H9 (cell line): ENCODE results near the gene FABP3. TPM values are rescaled to one million over a fixed set of nuclear protein-coding genes. Genes with fewer than 3 reads are reported as not detected.

Experiments used
- DNase-seq: peaks from one replicate; pipeline ENCODE4 v3.0.0-alpha.2; 2017
- H2AFZ ChIP-seq: one replicate; pipeline ENCODE4 v1.6.1; 2013; ENCODE audit warnings: mild to moderate bottlenecking, low read length, control low read depth, moderate library complexity
- H2AK5ac ChIP-seq: 2 replicates; pipeline ENCODE4 v1.6.1; 2013; ENCODE audit warnings: low read length, control low read depth, mixed read lengths; ENCODE audit not compliant: insufficient read length
- H2BK120ac ChIP-seq: one replicate; pipeline ENCODE4 v1.6.1; 2013; ENCODE audit warnings: low read depth, mild to moderate bottlenecking, low read length, control low read depth, inconsistent platforms; ENCODE audit not compliant: poor library complexity, severe bottlenecking
- H2BK12ac ChIP-seq: 2 replicates; pipeline ENCODE4 v1.6.1; 2013; ENCODE audit warnings: low read length, control low read depth, mixed read lengths, low read depth; ENCODE audit not compliant: insufficient read length
- H2BK15ac ChIP-seq: 2 replicates; pipeline ENCODE4 v1.6.1; 2013; ENCODE audit warnings: low read depth, low read length, control low read depth
- H2BK20ac ChIP-seq: one replicate; pipeline ENCODE4 v1.6.1; 2013; ENCODE audit warnings: low read depth, mild to moderate bottlenecking, low read length, control low read depth, inconsistent platforms; ENCODE audit not compliant: poor library complexity, severe bottlenecking
- H2BK5ac ChIP-seq: 2 replicates; pipeline ENCODE4 v1.6.1; 2013; ENCODE audit warnings: low read length, control low read depth, mixed read lengths; ENCODE audit not compliant: insufficient read length
- H3K14ac ChIP-seq: 2 replicates; pipeline ENCODE4 v1.6.1; 2013; ENCODE audit warnings: low read length, control low read depth; ENCODE audit not compliant: insufficient read depth
- H3K18ac ChIP-seq: 2 replicates; pipeline ENCODE4 v1.6.1; 2013; ENCODE audit warnings: low read depth, mild to moderate bottlenecking, mixed read lengths, low read length, control low read depth; ENCODE audit not compliant: insufficient read length
- H3K23ac ChIP-seq: 2 replicates; pipeline ENCODE4 v1.6.1; 2013; ENCODE audit warnings: low read length, control low read depth, mixed read lengths, low read depth; ENCODE audit not compliant: insufficient read length
- H3K23me2 ChIP-seq: 2 replicates; pipeline ENCODE4 v1.6.1; 2013; ENCODE audit warnings: low read depth, mild to moderate bottlenecking, mixed read lengths, low read length, control low read depth; ENCODE audit not compliant: insufficient read length, poor library complexity, severe bottlenecking
- H3K27ac ChIP-seq: 2 replicates; pipeline ENCODE4 v1.5.1; 2013; ENCODE audit warnings: low read length, control low read depth, mixed read lengths, low read depth; ENCODE audit not compliant: insufficient read length
- H3K27me3 ChIP-seq: 2 replicates; pipeline ENCODE4 v1.6.1; 2013; ENCODE audit warnings: low read length, control low read depth, inconsistent platforms; ENCODE audit not compliant: insufficient read depth
- H3K4ac ChIP-seq: 2 replicates; pipeline ENCODE4 v1.6.1; 2013; ENCODE audit warnings: low read depth, mild to moderate bottlenecking, control low read depth, inconsistent platforms, low read length, moderate library complexity
- H3K4me1 ChIP-seq: 2 replicates; pipeline ENCODE4 v1.6.1; 2013; ENCODE audit warnings: low read length, control low read depth, inconsistent platforms; ENCODE audit not compliant: insufficient read depth
- H3K4me2 ChIP-seq: 2 replicates; pipeline ENCODE4 v1.6.1; 2013; ENCODE audit warnings: low read length, control low read depth, mixed read lengths; ENCODE audit not compliant: insufficient read length, insufficient read depth
- H3K56ac ChIP-seq: 2 replicates; pipeline ENCODE4 v1.6.1; 2013; ENCODE audit warnings: low read depth, mild to moderate bottlenecking, mixed read lengths, low read length, control low read depth; ENCODE audit not compliant: insufficient read length
- H3K79me1 ChIP-seq: 2 replicates; pipeline ENCODE4 v1.6.1; 2013; ENCODE audit warnings: low read depth, mild to moderate bottlenecking, moderate library complexity, low read length, control low read depth, inconsistent platforms; ENCODE audit not compliant: insufficient read depth, poor library complexity, severe bottlenecking
- H3K79me2 ChIP-seq: 2 replicates; pipeline ENCODE4 v1.6.1; 2013; ENCODE audit warnings: low read length, control low read depth, inconsistent platforms; ENCODE audit not compliant: insufficient read depth
- H3K9ac ChIP-seq: 2 replicates; pipeline ENCODE4 v1.6.1; 2013; ENCODE audit warnings: low read length, control low read depth, mixed read lengths; ENCODE audit not compliant: insufficient read length; ENCODE audit errors: extremely low read depth
- H3K9me3 ChIP-seq: one replicate; pipeline ENCODE4 v1.6.1; 2013; ENCODE audit warnings: low read depth, low read length, inconsistent platforms; ENCODE audit not compliant: control insufficient read depth
- H3T11ph ChIP-seq: one replicate; pipeline ENCODE4 v1.6.1; 2013; ENCODE audit warnings: mild to moderate bottlenecking, low read length, control low read depth, inconsistent platforms
- H4K20me1 ChIP-seq: one replicate; pipeline ENCODE4 v1.6.1; 2013; ENCODE audit not compliant: control insufficient read depth, insufficient read length, insufficient read depth
- H4K5ac ChIP-seq: 2 replicates; pipeline ENCODE4 v1.6.1; 2013; ENCODE audit warnings: low read depth, mild to moderate bottlenecking, mixed read lengths, low read length, control low read depth; ENCODE audit not compliant: insufficient read length
- H4K8ac ChIP-seq: replicated peaks from 2 replicates; pipeline ENCODE4 v1.6.1; 2013; ENCODE audit warnings: low read length, control low read depth, mixed read lengths, low read depth; ENCODE audit not compliant: insufficient read length
- H4K91ac ChIP-seq: 2 replicates; pipeline ENCODE4 v1.6.1; 2013; ENCODE audit warnings: low read depth, mild to moderate bottlenecking, moderate library complexity, mixed read lengths, low read length, control low read depth; ENCODE audit not compliant: insufficient read length
- H3K27ac Mint-ChIP-seq, 3 experiments: 2 replicates in 2 of 3; 3 replicates in 1 of 3; pipeline ENCODE4 v1.8.0; 2020 to 2021; ENCODE audit warnings: mixed read lengths in 3 of 3, mild to moderate bottlenecking in 1 of 3, moderate library complexity in 1 of 3
- H3K27me3 Mint-ChIP-seq: 2 replicates; pipeline ENCODE4 v1.8.0; 2021; ENCODE audit warnings: low read depth, mild to moderate bottlenecking, moderate library complexity, mixed read lengths
- H3K36me3 Mint-ChIP-seq, 3 experiments: 2 replicates in 2 of 3; 3 replicates in 1 of 3; pipeline ENCODE4 v1.8.0; 2020 to 2021; ENCODE audit warnings: low read depth in 3 of 3, mixed read lengths in 3 of 3; ENCODE audit not compliant: insufficient read depth in 1 of 3
- H3K4me1 Mint-ChIP-seq, 2 experiments: 2 replicates each; pipeline ENCODE4 v1.8.0; 2020; ENCODE audit warnings: mixed read lengths in 2 of 2
- H3K4me3 Mint-ChIP-seq, 2 experiments: 2 replicates in 1 of 2; 3 replicates in 1 of 2; pipeline ENCODE4 v1.8.0; 2020 to 2021; ENCODE audit warnings: mild to moderate bottlenecking in 2 of 2, mixed read lengths in 2 of 2, moderate library complexity in 1 of 2
- H3K9me3 Mint-ChIP-seq, 2 experiments: 2 replicates in 1 of 2; 3 replicates in 1 of 2; pipeline ENCODE4 v1.8.0; 2020; ENCODE audit warnings: mild to moderate bottlenecking in 2 of 2, mixed read lengths in 2 of 2, moderate library complexity in 1 of 2
- CTCF ChIP-seq: fragments of 200-600 bp; sonication (generic); conservative IDR thresholded peaks from 3 replicates; pipeline ENCODE4 v1.8.0; 2021; ENCODE audit warnings: antibody characterized with exemption, mild to moderate bottlenecking
- WGBS: extraction: QIAGEN DNeasy Blood & Tissue Kit; methylation state at CpG from one replicate; pipeline ENCODE4 v1.1.7; 2013; ENCODE audit warnings: missing lambda C conversion rate, low lambda C conversion rate, mixed read lengths; ENCODE audit not compliant: insufficient read length; ENCODE audit errors: extremely low coverage; 5-methylcytosine and 5-hydroxymethylcytosine counted together
- total RNA-seq: library from RNA; stranded (reverse); gene quantifications from 2 replicates; pipeline ENCODE4 v1.2.1, GENCODE V29; 2021

Gene FABP3
- total RNA-seq, 1 experiment from 2014 or later, result 9.0 TPM

- no peak for TF ChIP-seq CTCF
- Histone ChIP-seq H4K5ac (no peak overlapping the region), H3K27me3 (no peaks in the 10 kb centered on the region), H4K20me1 (no peaks in the 10 kb centered on the region), H3K79me1 (no peaks in the 10 kb centered on the region), H3K23me2 (peaks cover 10% of the 10 kb centered on the region), H3K14ac (peak overlapping the region; percentile 73), H4K91ac (no peak overlapping the region), H3K56ac (no peak overlapping the region), H2BK120ac (no peak overlapping the region), H3K9me3 (no peaks in the 10 kb centered on the region), H3K27ac (no peak overlapping the region), H2BK15ac (no peak overlapping the region), H2BK12ac (no peak overlapping the region), H2AK5ac (no peak overlapping the region), H3K4ac (no peak overlapping the region), H3K23ac (no peak overlapping the region), H3K79me2 (no peaks in the 10 kb centered on the region), H2AFZ (no peak overlapping the region), H3K4me2 (peak overlapping the region; percentile 79), H2BK5ac (no peak overlapping the region), H4K8ac (no peak overlapping the region), H3K9ac (peak overlapping the region; percentile 65), H3K18ac (peak overlapping the region; percentile 76), H3T11ph (no peak overlapping the region), H3K4me1 (peaks cover 13% of the 10 kb centered on the region), H2BK20ac (no peak overlapping the region)
- H3K9me3 Mint-ChIP-seq, result no peaks in the 10 kb centered on the region; a peak in 1 of 5 replicates
- H3K27ac Mint-ChIP-seq, result peak overlapping the region in 2 of 3 experiments; percentile 57 to 81; a peak in 2 of 7 replicates
- H3K4me1 Mint-ChIP-seq, result peaks cover 47 to 49% of the 10 kb centered on the region in 2 experiments
- peaks cover 0 to 5% (median 4%) of the 10 kb centered on the region in 3 experiments; a peak in 3 of 7 replicates for H3K36me3 Mint-ChIP-seq
- WGBS, result no CpG with 5 or more reads among the region's 10 CpGs
- H3K4me3 Mint-ChIP-seq, result peak overlapping the region; percentile 67 to 79
- no peak for DNase-seq
- H3K27me3 Mint-ChIP-seq, result peaks cover 7% of the 10 kb centered on the region
Observed at GRCh38 chr1:31372751-31373055, 173 bp downstream of the FABP3 start.
